Naive thymus-derived CD8-positive, alpha-beta T cell (primary cell): ENCODE data around the gene IDS. TPM values are rescaled to one million over a fixed set of nuclear protein-coding genes. Genes with fewer than 3 reads are reported as not detected.
"Not testable (repeated sequence)": the region's sequence is repeated elsewhere in the genome, so short reads cannot be mapped to it uniquely, and the experiment has no call there.

ENCODE experiments used
- ATAC-seq, 2 donors: fragments of 150-1000 bp; cut with Tn5 transposase in 1 of 2; sonication (Bioruptor Pico), chemical (Tn5 transposase) in 1 of 2; 1 replicate in 1 of 2; 2 replicates in 1 of 2; pipeline ENCODE4 v1.10.0; 2021; ENCODE audit warnings: mild to moderate bottlenecking in 2 of 2, moderate library complexity in 2 of 2
- POLR2A ChIA-PET: fragments of 350-600 bp; sonication (Branson Sonifier 250); formaldehyde crosslinking; loops from one replicate; lab custom pipeline; 2021; ENCODE audit warnings: antibody characterized with exemption; lab: Charles Lee
- DNase-seq, 10 donors: peaks; one replicate each; pipeline versions ENCODE4 v3.0.0 to v3.0.0-alpha.2; 2020 to 2022
- H3K27ac Mint-ChIP-seq, 10 donors: one replicate each; pipeline ENCODE4 v1.8.0; 2020 to 2022; ENCODE audit warnings: mild to moderate bottlenecking in 10 of 10, mixed read lengths in 10 of 10, moderate library complexity in 4 of 10, inconsistent platforms in 1 of 10
- H3K27me3 Mint-ChIP-seq, 5 donors: one replicate each; pipeline ENCODE4 v1.8.0; 2021 to 2022; ENCODE audit warnings: mixed read lengths in 5 of 5
- H3K36me3 Mint-ChIP-seq, 3 donors: one replicate each; pipeline ENCODE4 v1.8.0; 2020 to 2022; ENCODE audit warnings: mixed read lengths in 3 of 3, mild to moderate bottlenecking in 2 of 3, inconsistent platforms in 1 of 3
- H3K4me1 Mint-ChIP-seq, 4 donors: one replicate each; pipeline ENCODE4 v1.8.0; 2021 to 2022; ENCODE audit warnings: mixed read lengths in 4 of 4
- H3K4me3 Mint-ChIP-seq, 10 donors: one replicate each; pipeline ENCODE4 v1.8.0; 2020 to 2022; ENCODE audit warnings: mild to moderate bottlenecking in 10 of 10, mixed read lengths in 10 of 10, moderate library complexity in 6 of 10, inconsistent platforms in 1 of 10
- H3K9me3 Mint-ChIP-seq, 9 donors: one replicate each; pipeline ENCODE4 v1.8.0; 2020 to 2022; ENCODE audit warnings: mixed read lengths in 9 of 9, mild to moderate bottlenecking in 3 of 9, inconsistent platforms in 1 of 9, moderate library complexity in 1 of 9
- polyA plus RNA-seq, 3 donors: library from polyadenylated mRNA; unstranded; fragments of 300-500 nt; fragmentation: Illumina TruSeq; gene quantifications; one replicate each; pipeline ENCODE4 v1.2.3, GENCODE V29; 2021
- total RNA-seq, 8 experiments: library from RNA in 2 of 8; stranded (reverse) in 2 of 8; gene quantifications; one replicate each; pipeline ENCODE4 v1.2.3 and lab custom pipeline; 2021 to 2026

Gene IDS
- total and polyA plus RNA-seq, 5 experiments from 2014 or later = 65.4 to 164 (median 98.4) TPM

DNA sequence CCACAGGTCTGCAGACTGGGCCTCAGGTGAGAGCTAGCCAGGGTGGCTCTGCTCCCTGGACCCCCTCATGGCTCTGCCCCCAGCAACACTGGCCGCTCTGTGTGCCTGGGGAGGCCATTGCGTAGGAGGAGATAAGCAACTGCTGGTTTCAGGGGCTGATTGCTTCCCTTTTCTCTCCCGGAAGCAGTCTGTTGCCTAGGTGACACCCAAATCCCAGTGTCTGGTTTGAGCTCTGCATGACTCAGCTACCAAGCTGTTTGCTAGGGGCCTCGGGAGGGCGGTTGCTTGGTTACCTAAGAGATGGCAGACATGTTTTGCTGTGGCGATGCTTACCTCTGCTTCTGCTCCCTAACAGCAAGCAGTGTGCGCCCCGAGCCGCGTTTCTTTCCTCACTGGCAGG is 20.3 kb upstream of the IDS start:
- peak overlapping the region in 6 of 10 donors; percentile 15 to 66 (median 38) for H3K4me3 Mint-ChIP-seq
- not testable (repeated sequence) for H3K27me3 Mint-ChIP-seq, H3K9me3 Mint-ChIP-seq, H3K36me3 Mint-ChIP-seq
- ATAC-seq (peak; percentile 71 to 79), DNase-seq (peak; percentile 34 to 93 (median 74))
- POLR2A ChIA-PET = interaction anchor here (1.1 to 2.6 kb wide), 3 partner anchors 12 to 20 kb away, joined by 4 to 23 read pairs (median 6); partner anchors contain the start of genes EOLA1 and IDS
- peaks cover 8 to 46% (median 31%) of the 10 kb centered on the region in 4 donors for H3K4me1 Mint-ChIP-seq
- H3K27ac Mint-ChIP-seq = peak overlapping the region; percentile 61 to 96 (median 93)

DNA sequence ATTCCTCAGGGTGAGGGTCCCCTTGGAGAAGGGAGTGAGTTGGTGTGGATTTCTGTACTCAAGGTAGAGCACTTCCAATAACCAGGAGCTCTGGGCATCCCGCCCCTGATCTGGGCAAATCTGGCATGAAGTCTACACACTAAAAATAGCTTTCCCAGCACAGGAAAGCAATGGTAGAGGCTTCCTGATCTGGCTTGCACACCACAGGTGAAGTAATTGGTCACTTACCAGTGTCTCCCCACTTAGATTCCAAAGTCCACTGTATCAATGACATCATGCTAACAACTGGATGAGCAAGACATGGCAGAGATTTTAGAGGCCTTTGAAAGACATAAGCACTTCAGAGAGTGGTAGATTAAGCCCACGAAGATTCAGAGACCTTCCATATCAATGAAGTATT is 17.8 kb upstream of the IDS start:
- H3K27me3 Mint-ChIP-seq = peaks cover 0 to 4% (median 0%) of the 10 kb centered on the region in 5 donors
- H3K9me3 Mint-ChIP-seq = no peaks in the 10 kb centered on the region
- H3K4me3 Mint-ChIP-seq = no peak overlapping the region
- ATAC-seq (no peak), DNase-seq (no peak)
- peaks cover 0 to 2% (median 0%) of the 10 kb centered on the region in 3 donors for H3K36me3 Mint-ChIP-seq
- peak overlapping the region in 5 of 10 donors; percentile 24 to 87 (median 66) for H3K27ac Mint-ChIP-seq
- H3K4me1 Mint-ChIP-seq = peaks cover 10 to 49% (median 34%) of the 10 kb centered on the region in 4 donors
- POLR2A ChIA-PET = interaction anchor here (2.4 to 2.6 kb wide), 3 partner anchors 10 to 18 kb away, joined by 8 to 16 read pairs (median 14); partner anchors contain the start of genes EOLA1 and IDS

DNA sequence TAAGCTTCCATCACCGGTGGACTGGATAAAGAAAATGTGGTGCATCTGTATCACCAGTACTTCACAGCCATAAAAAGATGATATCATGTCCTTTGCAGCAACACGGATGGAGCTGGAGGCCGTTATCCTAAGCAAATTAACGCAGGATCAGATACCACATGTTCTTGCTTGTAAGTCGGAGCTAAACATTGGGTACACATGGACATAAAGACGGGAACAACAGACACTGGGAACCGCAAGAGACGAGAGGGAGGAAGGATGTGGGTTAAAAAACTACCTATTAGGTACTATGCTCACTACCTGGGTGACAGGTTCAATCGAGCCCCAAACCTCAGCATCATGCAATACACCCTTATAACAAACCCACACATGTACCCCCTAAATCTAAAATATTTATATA is 16.3 kb upstream of the IDS start:
- no peaks in the 10 kb centered on the region for H3K9me3 Mint-ChIP-seq
- ATAC-seq (peak; percentile 30 to 51), DNase-seq (peak in 8 of 10 donors; percentile 31 to 66 (median 44))
- POLR2A ChIA-PET = interaction anchor here (1.1 to 2.6 kb wide), 4 partner anchors 9 to 419 kb away, joined by 3 to 16 read pairs (median 11); partner anchors contain the start of genes EOLA1 and IDS
- H3K4me1 Mint-ChIP-seq = peaks cover 8 to 43% (median 31%) of the 10 kb centered on the region in 4 donors
- peaks cover 0 to 2% (median 0%) of the 10 kb centered on the region in 3 donors for H3K36me3 Mint-ChIP-seq
- H3K4me3 Mint-ChIP-seq = peak overlapping the region in 9 of 10 donors; percentile 19 to 87 (median 59)
- H3K27ac Mint-ChIP-seq = peak overlapping the region in 9 of 10 donors; percentile 18 to 92 (median 85)
- H3K27me3 Mint-ChIP-seq = peaks cover 0 to 4% (median 0%) of the 10 kb centered on the region in 5 donors

GRCh38 chrX:149520636-149521277 is 15.7 kb upstream of the IDS start:
- Mint-ChIP-seq H3K27ac (peak overlapping the region in 9 of 10 donors; percentile 18 to 92 (median 70)), H3K4me3 (peak overlapping the region in 8 of 10 donors; percentile 31 to 87 (median 58)), H3K4me1 (peaks cover 11 to 40% (median 32%) of the 10 kb centered on the region in 4 donors)
- H3K9me3 Mint-ChIP-seq, H3K36me3 Mint-ChIP-seq, DNase-seq, ATAC-seq, H3K27me3 Mint-ChIP-seq: not testable (repeated sequence)
- POLR2A ChIA-PET = interaction anchor here (2.4 to 2.6 kb wide), 3 partner anchors 8 to 19 kb away, joined by 8 to 16 read pairs (median 14); partner anchors contain the start of genes EOLA1 and IDS

GRCh38 chrX:149518236-149518635 is 13.1 kb upstream of the IDS start:
- POLR2A ChIA-PET = interaction anchor here (1.4 kb wide), 1 partner anchor 13 kb away, joined by 3 read pairs; the partner anchor contains the start of gene IDS
- H3K36me3 Mint-ChIP-seq = peaks cover 0 to 2% (median 0%) of the 10 kb centered on the region in 3 donors
- DNase-seq = no peak
- peaks cover 0 to 4% (median 0%) of the 10 kb centered on the region in 5 donors for H3K27me3 Mint-ChIP-seq
- H3K4me1 Mint-ChIP-seq = peaks cover 11 to 49% (median 40%) of the 10 kb centered on the region in 4 donors
- no peaks in the 10 kb centered on the region for H3K9me3 Mint-ChIP-seq
- ATAC-seq = no peak
- H3K4me3 Mint-ChIP-seq = no peak overlapping the region
- H3K27ac Mint-ChIP-seq = no peak overlapping the region

DNA sequence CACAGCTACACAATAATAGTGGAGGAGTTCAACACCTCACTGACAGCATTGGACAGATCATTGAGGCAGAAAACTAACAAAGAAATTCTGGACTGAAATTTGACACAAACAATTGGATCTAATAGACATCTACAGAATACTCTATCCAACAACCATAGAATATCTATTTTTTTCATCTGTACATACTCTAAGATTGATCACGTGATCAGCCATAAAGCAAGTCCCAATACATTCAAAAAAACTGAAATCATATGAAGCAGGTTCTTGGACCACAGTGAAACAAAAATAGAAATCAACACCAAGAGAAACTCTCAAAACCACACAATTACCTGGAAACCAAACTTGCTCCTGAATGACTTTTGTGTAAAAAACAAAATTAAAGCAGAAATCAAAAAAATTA is 12.2 kb upstream of the IDS start:
- H3K36me3 Mint-ChIP-seq = peaks cover 0 to 2% (median 0%) of the 10 kb centered on the region in 3 donors
- H3K27ac Mint-ChIP-seq = no peak overlapping the region
- DNase-seq (no peak), ATAC-seq (no peak)
- H3K9me3 Mint-ChIP-seq = no peaks in the 10 kb centered on the region
- no peak overlapping the region for H3K4me3 Mint-ChIP-seq
- POLR2A ChIA-PET = no interaction called here
- peaks cover 0 to 4% (median 0%) of the 10 kb centered on the region in 5 donors for H3K27me3 Mint-ChIP-seq
- peaks cover 12 to 49% (median 37%) of the 10 kb centered on the region in 4 donors for H3K4me1 Mint-ChIP-seq

GRCh38 chrX:149516604-149517003 is 11.5 kb upstream of the IDS start:
- Mint-ChIP-seq H3K27me3 (peaks cover 0 to 4% (median 0%) of the 10 kb centered on the region in 5 donors), H3K9me3 (no peaks in the 10 kb centered on the region), H3K4me1 (peaks cover 10 to 45% (median 32%) of the 10 kb centered on the region in 4 donors), H3K36me3 (peaks cover 0 to 2% (median 0%) of the 10 kb centered on the region in 3 donors), H3K4me3 (no peak overlapping the region), H3K27ac (peak overlapping the region in 1 of 10 donors; percentile 74)
- POLR2A ChIA-PET = no interaction called here
- DNase-seq (no peak), ATAC-seq (no peak)

- Mint-ChIP-seq H3K36me3 (peaks cover 0 to 2% (median 0%) of the 10 kb centered on the region in 3 donors), H3K9me3 (no peaks in the 10 kb centered on the region), H3K4me3 (peak overlapping the region in 1 of 10 donors; percentile 39), H3K27ac (peak overlapping the region in 4 of 10 donors; percentile 10 to 79 (median 74)), H3K4me1 (peaks cover 7 to 40% (median 28%) of the 10 kb centered on the region in 4 donors), H3K27me3 (peaks cover 0 to 4% (median 0%) of the 10 kb centered on the region in 5 donors)
- POLR2A ChIA-PET = no interaction called here
- ATAC-seq (no peak), DNase-seq (no peak)
These were observed 11.0 kb upstream of the IDS start for GRCh38 chrX:149515954-149516602.

GRCh38 chrX:149513825-149514428 is 8.8 kb upstream of the IDS start:
- ATAC-seq = peak; percentile 55 to 56
- H3K4me1 Mint-ChIP-seq = peaks cover 6 to 33% (median 22%) of the 10 kb centered on the region in 4 donors
- no peaks in the 10 kb centered on the region for H3K36me3 Mint-ChIP-seq
- no peaks in the 10 kb centered on the region for H3K9me3 Mint-ChIP-seq
- H3K27ac Mint-ChIP-seq = peak overlapping the region in 6 of 10 donors; percentile 58 to 88 (median 70)
- POLR2A ChIA-PET = interaction anchor here (1.7 to 3.4 kb wide), 4 partner anchors 8 to 26 kb away, joined by 4 to 21 read pairs (median 10); partner anchors contain the start of genes EOLA1 and IDS
- H3K4me3 Mint-ChIP-seq = peak overlapping the region in 3 of 10 donors; percentile 18 to 30 (median 22)
- DNase-seq = peak in 1 of 10 donors; percentile 22
- H3K27me3 Mint-ChIP-seq = peaks cover 0 to 3% (median 0%) of the 10 kb centered on the region in 5 donors

DNA sequence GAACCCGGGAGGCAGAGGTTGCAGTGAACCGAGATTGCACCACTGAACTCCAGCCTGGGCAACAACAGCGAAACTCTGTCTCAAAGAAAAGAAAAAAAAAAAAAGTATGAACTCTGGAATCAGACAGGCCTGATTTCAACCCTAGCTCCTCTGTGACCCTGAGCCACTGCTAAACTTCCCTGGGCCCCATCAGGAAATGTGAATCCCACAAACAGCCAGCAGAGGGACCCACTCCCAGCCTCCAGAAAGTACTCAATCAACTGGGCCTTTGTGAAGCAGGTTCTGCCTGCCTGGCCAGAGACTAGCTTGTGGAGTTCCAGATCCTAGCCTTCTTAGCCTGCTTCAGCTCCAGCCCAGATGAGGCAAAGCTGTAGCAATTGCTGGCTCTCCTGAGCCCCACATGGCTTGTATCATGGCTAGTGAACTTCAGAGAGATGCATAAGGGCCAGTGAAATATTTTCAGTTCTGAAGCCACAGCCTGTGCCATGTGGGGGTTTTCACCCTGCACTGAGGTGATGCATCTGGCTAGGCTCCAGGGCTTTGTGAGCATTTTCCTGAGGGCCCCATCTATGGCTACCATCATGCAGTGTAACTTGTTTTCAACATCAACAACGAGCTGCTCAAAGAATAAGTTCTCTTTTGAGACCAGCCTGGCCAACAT is 7.2 kb upstream of the IDS start:
- Mint-ChIP-seq H3K9me3 (no peaks in the 10 kb centered on the region), H3K4me3 (peak overlapping the region in 2 of 10 donors; percentile 33 to 34), H3K4me1 (peaks cover 6 to 33% (median 25%) of the 10 kb centered on the region in 4 donors), H3K27ac (peak overlapping the region in 6 of 10 donors; percentile 43 to 87 (median 68)), H3K27me3 (peaks cover 0 to 2% (median 0%) of the 10 kb centered on the region in 5 donors), H3K36me3 (no peaks in the 10 kb centered on the region)
- ATAC-seq = peak; percentile 79 to 82
- peak; percentile 17 to 73 (median 57) for DNase-seq
- POLR2A ChIA-PET = interaction anchor here (0.7 to 3.4 kb wide), 5 partner anchors 10 to 428 kb away, joined by 3 to 21 read pairs (median 4); partner anchors contain the start of gene EOLA1

- DNase-seq = no peak
- H3K36me3 Mint-ChIP-seq = no peaks in the 10 kb centered on the region
- H3K4me1 Mint-ChIP-seq = peaks cover 6 to 33% (median 25%) of the 10 kb centered on the region in 4 donors
- H3K27ac Mint-ChIP-seq = peak overlapping the region in 2 of 10 donors; percentile 40 to 73
- no peak overlapping the region for H3K4me3 Mint-ChIP-seq
- H3K27me3 Mint-ChIP-seq = peaks cover 0 to 2% (median 0%) of the 10 kb centered on the region in 5 donors
- H3K9me3 Mint-ChIP-seq = no peaks in the 10 kb centered on the region
- POLR2A ChIA-PET = interaction anchor here (3.4 kb wide), 1 partner anchor 29 kb away, joined by 21 read pairs; the partner anchor contains the start of gene EOLA1
- no peak for ATAC-seq
These were observed 6.0 kb upstream of the IDS start for GRCh38 chrX:149511081-149511480.
